ENCODE results near the gene NEU1. TPM values are rescaled to one million over a fixed set of nuclear protein-coding genes. Genes with fewer than 3 reads are reported as not detected.
"Not testable (repeated sequence)": the region's sequence is repeated elsewhere in the genome, so short reads cannot be mapped to it uniquely, and the experiment has no call there.

The NEU1 gene
- total RNA-seq, 1 donor from 2014 or later: 19.2 TPM

GRCh38 chr6:31838968-31839367, 23.7 kb downstream of the NEU1 start:
- H3K9me3 Mint-ChIP-seq: no peaks in the 10 kb centered on the region
- ATAC-seq (ENCODE audit: low read depth): no peak

GRCh38 chr6:31838114-31838553, 24.5 kb downstream of the NEU1 start:
- H3K27me3 Mint-ChIP-seq; ATAC-seq (ENCODE audit: low read depth); CTCF ChIA-PET; intact Hi-C loops (cut with micrococcal nuclease); DNase-seq; H3K9me3 Mint-ChIP-seq: not testable (repeated sequence)
- H3K27ac Mint-ChIP-seq: peak overlapping the region; percentile 98
- POLR2A ChIA-PET: interaction anchor here (1.1 to 9.9 kb wide), 7 partner anchors 11 to 173 kb away, joined by 3 to 133 read pairs (median 3); partner anchors contain the start of genes CSNK2B, GPANK1, HSPA1B and NEU1
- H3K4me3 Mint-ChIP-seq: peak overlapping the region; percentile 99
- H3K4me1 Mint-ChIP-seq: peaks cover 51% of the 10 kb centered on the region
- peaks cover 66% of the 10 kb centered on the region for H3K36me3 Mint-ChIP-seq (ENCODE audit: low read depth)

More at GRCh38 chr6:31838968-31839367, 23.7 kb downstream of the NEU1 start:
- POLR2A ChIA-PET: interaction anchor here (0.8 to 9.9 kb wide), 9 partner anchors 11 to 289 kb away, joined by 3 to 133 read pairs (median 3); partner anchors contain the start of genes CSNK2B, GPANK1, HSPA1A and HSPA1B
- peaks cover 66% of the 10 kb centered on the region for H3K36me3 Mint-ChIP-seq (ENCODE audit: low read depth)
- peaks cover 47% of the 10 kb centered on the region for H3K4me1 Mint-ChIP-seq
- intact Hi-C loops (cut with micrococcal nuclease): no loop called here
- peak overlapping the region; percentile 11 for H3K4me3 Mint-ChIP-seq
- H3K27ac Mint-ChIP-seq: no peak overlapping the region
- H3K27me3 Mint-ChIP-seq: no peaks in the 10 kb centered on the region
- DNase-seq: no peak
- no peak for TF ChIP-seq CTCF (IDR thresholded peaks at IDR 0.05)
- CTCF ChIA-PET: interaction anchor here (1.2 kb wide), 1 partner anchor 49 kb away, joined by 4 read pairs; no protein-coding TSS in a partner anchor

- Mint-ChIP-seq H3K36me3 (ENCODE audit: low read depth) (peaks cover 66% of the 10 kb centered on the region), H3K27me3 (no peaks in the 10 kb centered on the region), H3K27ac (peak overlapping the region; percentile 98), H3K4me1 (peaks cover 56% of the 10 kb centered on the region), H3K4me3 (peak overlapping the region; percentile 99), H3K9me3 (no peaks in the 10 kb centered on the region)
- DNase-seq (no peak), ATAC-seq (ENCODE audit: low read depth) (no peak)
- POLR2A ChIA-PET: interaction anchor here (0.5 to 9.9 kb wide), 11 partner anchors 10 to 339 kb away, joined by 3 to 133 read pairs (median 4); partner anchors contain the start of genes CSNK2B, DXO, GPANK1 and HSPA1B
- CTCF ChIA-PET: no interaction called here
- intact Hi-C loops (cut with micrococcal nuclease): no loop called here
- no peak for TF ChIP-seq CTCF (IDR thresholded peaks at IDR 0.05)
Observed at GRCh38 chr6:31837369-31838113, 25.1 kb downstream of the NEU1 start.

GRCh38 chr6:31836474-31837368, 25.9 kb downstream of the NEU1 start:
- no peak for TF ChIP-seq CTCF (IDR thresholded peaks at IDR 0.05)
- ATAC-seq (ENCODE audit: low read depth) (no peak), DNase-seq (no peak)
- ChIA-PET CTCF (interaction anchor here (1.1 kb wide), 1 partner anchor 27 kb away, joined by 4 read pairs; the partner anchor contains the start of gene NEU1), POLR2A (interaction anchor here (0.5 to 9.9 kb wide), 15 partner anchors 7 to 1236 kb away, joined by 3 to 133 read pairs (median 6); partner anchors contain the start of genes C6orf47, CLIC1, DDAH2 and DDX39B)
- peaks cover 62% of the 10 kb centered on the region for H3K36me3 Mint-ChIP-seq (ENCODE audit: low read depth)
- peak overlapping the region; percentile 99 for H3K4me3 Mint-ChIP-seq
- intact Hi-C loops (cut with micrococcal nuclease): no loop called here
- no peaks in the 10 kb centered on the region for H3K27me3 Mint-ChIP-seq
- H3K4me1 Mint-ChIP-seq: peaks cover 57% of the 10 kb centered on the region
- no peaks in the 10 kb centered on the region for H3K9me3 Mint-ChIP-seq
- peak overlapping the region; percentile 98 for H3K27ac Mint-ChIP-seq

GRCh38 chr6:31836047-31836473, 26.6 kb downstream of the NEU1 start:
- intact Hi-C loops (cut with micrococcal nuclease): no loop called here
- POLR2A ChIA-PET: interaction anchor here (0.6 to 9.9 kb wide), 25 partner anchors 8 to 1940 kb away, joined by 3 to 133 read pairs (median 4); partner anchors contain the start of genes C6orf47, CLIC1, DDAH2 and DDX39B

More at GRCh38 chr6:31836047-31836473, 26.6 kb downstream of the NEU1 start:
- Mint-ChIP-seq H3K4me1 (peaks cover 59% of the 10 kb centered on the region), H3K27me3 (no peaks in the 10 kb centered on the region), H3K27ac (peak overlapping the region; percentile 98), H3K4me3 (peak overlapping the region; percentile 99), H3K9me3 (no peaks in the 10 kb centered on the region), H3K36me3 (ENCODE audit: low read depth) (peaks cover 59% of the 10 kb centered on the region)
- no peak for ATAC-seq (ENCODE audit: low read depth)
- CTCF ChIA-PET: interaction anchor here (1.1 kb wide), 2 partner anchors 27 to 285 kb away, joined by 4 read pairs; partner anchors contain the start of gene NEU1
- no peak for TF ChIP-seq CTCF (IDR thresholded peaks at IDR 0.05)
- no peak for DNase-seq

Data from activated B cell treated with CpG ODN at 0.5 μM for 24 hours (primary cell).